ENCODE measurements around the gene NBEAL1.

DNA sequence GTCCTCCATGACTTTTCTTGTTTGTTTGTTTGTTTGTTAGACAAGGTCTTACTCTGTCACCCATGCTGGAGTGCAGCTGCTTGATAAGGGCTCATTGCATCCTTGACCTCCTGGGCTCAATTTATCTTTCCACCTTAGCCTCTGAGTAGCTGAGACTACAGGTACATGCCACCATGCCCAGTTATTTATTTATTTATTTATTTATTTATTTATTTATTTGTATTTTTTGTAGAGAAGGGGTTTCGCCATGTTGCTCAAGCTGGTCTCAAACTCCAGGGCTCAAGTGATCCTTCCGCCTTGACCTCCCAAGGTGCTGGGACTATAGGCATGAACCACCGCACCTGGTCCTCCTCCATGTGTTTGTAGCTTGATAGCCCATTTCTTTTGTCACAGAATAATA lies 37.9 kb downstream of the NBEAL1 start:
- TF ChIP-seq, protein P1, sequence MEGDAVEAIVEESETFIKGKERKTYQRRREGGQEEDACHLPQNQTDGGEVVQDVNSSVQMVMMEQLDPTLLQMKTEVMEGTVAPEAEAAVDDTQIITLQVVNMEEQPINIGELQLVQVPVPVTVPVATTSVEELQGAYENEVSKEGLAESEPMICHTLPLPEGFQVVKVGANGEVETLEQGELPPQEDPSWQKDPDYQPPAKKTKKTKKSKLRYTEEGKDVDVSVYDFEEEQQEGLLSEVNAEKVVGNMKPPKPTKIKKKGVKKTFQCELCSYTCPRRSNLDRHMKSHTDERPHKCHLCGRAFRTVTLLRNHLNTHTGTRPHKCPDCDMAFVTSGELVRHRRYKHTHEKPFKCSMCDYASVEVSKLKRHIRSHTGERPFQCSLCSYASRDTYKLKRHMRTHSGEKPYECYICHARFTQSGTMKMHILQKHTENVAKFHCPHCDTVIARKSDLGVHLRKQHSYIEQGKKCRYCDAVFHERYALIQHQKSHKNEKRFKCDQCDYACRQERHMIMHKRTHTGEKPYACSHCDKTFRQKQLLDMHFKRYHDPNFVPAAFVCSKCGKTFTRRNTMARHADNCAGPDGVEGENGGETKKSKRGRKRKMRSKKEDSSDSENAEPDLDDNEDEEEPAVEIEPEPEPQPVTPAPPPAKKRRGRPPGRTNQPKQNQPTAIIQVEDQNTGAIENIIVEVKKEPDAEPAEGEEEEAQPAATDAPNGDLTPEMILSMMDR (tag by site-specific recombination; IDR thresholded peaks at IDR 0.05) = no peak
- TF ChIP-seq, protein P2, sequence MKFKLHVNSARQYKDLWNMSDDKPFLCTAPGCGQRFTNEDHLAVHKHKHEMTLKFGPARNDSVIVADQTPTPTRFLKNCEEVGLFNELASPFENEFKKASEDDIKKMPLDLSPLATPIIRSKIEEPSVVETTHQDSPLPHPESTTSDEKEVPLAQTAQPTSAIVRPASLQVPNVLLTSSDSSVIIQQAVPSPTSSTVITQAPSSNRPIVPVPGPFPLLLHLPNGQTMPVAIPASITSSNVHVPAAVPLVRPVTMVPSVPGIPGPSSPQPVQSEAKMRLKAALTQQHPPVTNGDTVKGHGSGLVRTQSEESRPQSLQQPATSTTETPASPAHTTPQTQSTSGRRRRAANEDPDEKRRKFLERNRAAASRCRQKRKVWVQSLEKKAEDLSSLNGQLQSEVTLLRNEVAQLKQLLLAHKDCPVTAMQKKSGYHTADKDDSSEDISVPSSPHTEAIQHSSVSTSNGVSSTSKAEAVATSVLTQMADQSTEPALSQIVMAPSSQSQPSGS (tag by site-specific recombination; IDR thresholded peaks at IDR 0.05; ENCODE audit: low read depth) = no peak
- TF ChIP-seq, protein P3, sequence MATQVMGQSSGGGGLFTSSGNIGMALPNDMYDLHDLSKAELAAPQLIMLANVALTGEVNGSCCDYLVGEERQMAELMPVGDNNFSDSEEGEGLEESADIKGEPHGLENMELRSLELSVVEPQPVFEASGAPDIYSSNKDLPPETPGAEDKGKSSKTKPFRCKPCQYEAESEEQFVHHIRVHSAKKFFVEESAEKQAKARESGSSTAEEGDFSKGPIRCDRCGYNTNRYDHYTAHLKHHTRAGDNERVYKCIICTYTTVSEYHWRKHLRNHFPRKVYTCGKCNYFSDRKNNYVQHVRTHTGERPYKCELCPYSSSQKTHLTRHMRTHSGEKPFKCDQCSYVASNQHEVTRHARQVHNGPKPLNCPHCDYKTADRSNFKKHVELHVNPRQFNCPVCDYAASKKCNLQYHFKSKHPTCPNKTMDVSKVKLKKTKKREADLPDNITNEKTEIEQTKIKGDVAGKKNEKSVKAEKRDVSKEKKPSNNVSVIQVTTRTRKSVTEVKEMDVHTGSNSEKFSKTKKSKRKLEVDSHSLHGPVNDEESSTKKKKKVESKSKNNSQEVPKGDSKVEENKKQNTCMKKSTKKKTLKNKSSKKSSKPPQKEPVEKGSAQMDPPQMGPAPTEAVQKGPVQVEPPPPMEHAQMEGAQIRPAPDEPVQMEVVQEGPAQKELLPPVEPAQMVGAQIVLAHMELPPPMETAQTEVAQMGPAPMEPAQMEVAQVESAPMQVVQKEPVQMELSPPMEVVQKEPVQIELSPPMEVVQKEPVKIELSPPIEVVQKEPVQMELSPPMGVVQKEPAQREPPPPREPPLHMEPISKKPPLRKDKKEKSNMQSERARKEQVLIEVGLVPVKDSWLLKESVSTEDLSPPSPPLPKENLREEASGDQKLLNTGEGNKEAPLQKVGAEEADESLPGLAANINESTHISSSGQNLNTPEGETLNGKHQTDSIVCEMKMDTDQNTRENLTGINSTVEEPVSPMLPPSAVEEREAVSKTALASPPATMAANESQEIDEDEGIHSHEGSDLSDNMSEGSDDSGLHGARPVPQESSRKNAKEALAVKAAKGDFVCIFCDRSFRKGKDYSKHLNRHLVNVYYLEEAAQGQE (tag by site-specific recombination; IDR thresholded peaks at IDR 0.05) = no peak
- TF ChIP-seq HOXA7 (CRISPR knock-in tag; IDR thresholded peaks at IDR 0.05; ENCODE audit: borderline replicate concordance) (no peak), ZNF19 (tag by site-specific recombination; IDR thresholded peaks at IDR 0.05; ENCODE audit: low read depth) (no peak), ZNF10 (tag by site-specific recombination; IDR thresholded peaks at IDR 0.05) (no peak), FEZF1 (tag by site-specific recombination; IDR thresholded peaks at IDR 0.05) (no peak), ZNF423 (tag by site-specific recombination; IDR thresholded peaks at IDR 0.05) (no peak), ZNF354C (tag by site-specific recombination; IDR thresholded peaks at IDR 0.05; ENCODE audit: borderline replicate concordance, low read depth) (no peak), ZEB2 (tag by site-specific recombination; IDR thresholded peaks at IDR 0.05) (no peak), ZNF292 (tag by site-specific recombination; IDR thresholded peaks at IDR 0.05; ENCODE audit: borderline replicate concordance, low read depth) (no peak), ZNF112 (tag by site-specific recombination; IDR thresholded peaks at IDR 0.05) (no peak)
- TF ChIP-seq, protein P4, sequence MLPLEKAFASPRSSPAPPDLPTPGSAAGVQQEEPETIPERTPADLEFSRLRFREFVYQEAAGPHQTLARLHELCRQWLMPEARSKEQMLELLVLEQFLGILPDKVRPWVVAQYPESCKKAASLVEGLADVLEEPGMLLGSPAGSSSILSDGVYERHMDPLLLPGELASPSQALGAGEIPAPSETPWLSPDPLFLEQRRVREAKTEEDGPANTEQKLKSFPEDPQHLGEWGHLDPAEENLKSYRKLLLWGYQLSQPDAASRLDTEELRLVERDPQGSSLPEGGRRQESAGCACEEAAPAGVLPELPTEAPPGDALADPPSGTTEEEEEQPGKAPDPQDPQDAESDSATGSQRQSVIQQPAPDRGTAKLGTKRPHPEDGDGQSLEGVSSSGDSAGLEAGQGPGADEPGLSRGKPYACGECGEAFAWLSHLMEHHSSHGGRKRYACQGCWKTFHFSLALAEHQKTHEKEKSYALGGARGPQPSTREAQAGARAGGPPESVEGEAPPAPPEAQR (tag by site-specific recombination; IDR thresholded peaks at IDR 0.05) = no peak
